ENCODE results near the gene C1orf141. TPM values are rescaled to one million over a fixed set of nuclear protein-coding genes. Genes with fewer than 3 reads are reported as not detected.

The C1orf141 gene
- total and polyA plus RNA-seq, 2 experiments from 2014 or later, result not detected

DNA sequence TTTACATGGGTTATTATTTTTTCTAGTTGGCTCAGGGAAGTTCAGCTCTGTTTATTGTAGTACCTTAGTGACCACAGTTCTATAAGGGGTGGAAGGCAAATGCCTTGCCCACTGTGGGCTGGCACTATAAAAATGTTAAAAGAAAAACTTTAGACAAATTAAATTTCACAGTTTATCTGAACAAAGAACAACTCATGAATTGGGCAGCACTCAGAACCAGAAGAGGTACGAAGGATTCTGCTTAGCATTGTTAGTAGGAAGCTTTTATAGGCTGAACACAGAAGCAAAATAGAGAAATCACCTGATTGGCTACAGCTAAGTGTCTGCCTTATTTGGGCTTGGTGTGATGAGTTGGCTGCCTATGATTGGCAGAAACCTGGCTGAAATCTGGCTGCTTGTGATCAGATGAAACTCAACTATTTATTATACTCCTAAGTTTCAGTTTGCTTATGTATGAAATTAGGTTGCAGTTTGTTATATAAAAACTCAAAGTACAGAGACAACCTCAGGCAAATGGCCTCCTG lies 45.0 kb downstream of the C1orf141 start:
- Histone ChIP-seq H3K4me1 (ENCODE audit: low read depth) (no peaks in the 10 kb centered on the region), H3K36me3 (no peaks in the 10 kb centered on the region), H3K27me3 (no peaks in the 10 kb centered on the region), H3K27ac (no peak overlapping the region), H3K9me3 (ENCODE audit: low read depth) (no peaks in the 10 kb centered on the region), H3K4me3 (no peak overlapping the region)
- no peak for DNase-seq (ENCODE audit: low read depth in 1 of 2, low spot score in 1 of 2)
- TF ChIP-seq, protein P1, sequence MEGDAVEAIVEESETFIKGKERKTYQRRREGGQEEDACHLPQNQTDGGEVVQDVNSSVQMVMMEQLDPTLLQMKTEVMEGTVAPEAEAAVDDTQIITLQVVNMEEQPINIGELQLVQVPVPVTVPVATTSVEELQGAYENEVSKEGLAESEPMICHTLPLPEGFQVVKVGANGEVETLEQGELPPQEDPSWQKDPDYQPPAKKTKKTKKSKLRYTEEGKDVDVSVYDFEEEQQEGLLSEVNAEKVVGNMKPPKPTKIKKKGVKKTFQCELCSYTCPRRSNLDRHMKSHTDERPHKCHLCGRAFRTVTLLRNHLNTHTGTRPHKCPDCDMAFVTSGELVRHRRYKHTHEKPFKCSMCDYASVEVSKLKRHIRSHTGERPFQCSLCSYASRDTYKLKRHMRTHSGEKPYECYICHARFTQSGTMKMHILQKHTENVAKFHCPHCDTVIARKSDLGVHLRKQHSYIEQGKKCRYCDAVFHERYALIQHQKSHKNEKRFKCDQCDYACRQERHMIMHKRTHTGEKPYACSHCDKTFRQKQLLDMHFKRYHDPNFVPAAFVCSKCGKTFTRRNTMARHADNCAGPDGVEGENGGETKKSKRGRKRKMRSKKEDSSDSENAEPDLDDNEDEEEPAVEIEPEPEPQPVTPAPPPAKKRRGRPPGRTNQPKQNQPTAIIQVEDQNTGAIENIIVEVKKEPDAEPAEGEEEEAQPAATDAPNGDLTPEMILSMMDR (IDR thresholded peaks at IDR 0.05; ENCODE audit: low read depth, low read length), result no peak

DNA sequence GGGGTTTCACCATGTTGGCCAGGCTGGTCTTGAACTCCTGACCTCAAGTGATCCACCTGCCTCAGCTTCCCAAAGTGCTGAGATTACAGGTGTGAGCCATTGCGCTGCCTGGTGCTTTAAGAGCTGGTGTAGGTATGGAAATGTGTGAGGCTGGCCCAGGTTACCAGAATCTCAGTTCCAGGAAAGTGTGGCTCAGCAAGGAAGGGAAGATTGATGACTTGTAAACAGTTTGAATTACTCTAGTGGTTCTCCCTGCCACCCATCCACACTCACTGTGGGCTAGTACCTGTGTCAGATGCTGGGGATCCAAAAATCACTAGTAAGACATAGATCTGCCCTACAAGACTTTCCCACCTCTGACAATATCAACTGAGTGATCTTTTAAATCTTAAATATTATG lies 46.3 kb downstream of the C1orf141 start:
- Histone ChIP-seq H3K27ac (no peak overlapping the region), H3K36me3 (no peaks in the 10 kb centered on the region), H3K4me1 (ENCODE audit: low read depth) (no peaks in the 10 kb centered on the region), H3K4me3 (no peak overlapping the region), H3K9me3 (ENCODE audit: low read depth) (no peaks in the 10 kb centered on the region), H3K27me3 (no peaks in the 10 kb centered on the region)
- no peak for DNase-seq (ENCODE audit: low read depth in 1 of 2, low spot score in 1 of 2)
- TF ChIP-seq, protein P1 (IDR thresholded peaks at IDR 0.05; ENCODE audit: low read depth, low read length), result no peak

- DNase-seq (ENCODE audit: low read depth in 1 of 2, low spot score in 1 of 2), result no peak
- no peaks in the 10 kb centered on the region for H3K9me3 ChIP-seq (ENCODE audit: low read depth)
- H3K4me3 ChIP-seq, result no peak overlapping the region
- no peak overlapping the region for H3K27ac ChIP-seq
- no peaks in the 10 kb centered on the region for H3K27me3 ChIP-seq
- no peaks in the 10 kb centered on the region for H3K36me3 ChIP-seq
- H3K4me1 ChIP-seq (ENCODE audit: low read depth), result no peaks in the 10 kb centered on the region
- TF ChIP-seq, protein P1 (IDR thresholded peaks at IDR 0.05; ENCODE audit: low read depth, low read length), result no peak
Observed at GRCh38 chr1:67085326-67085725, 49.4 kb downstream of the C1orf141 start.

GRCh38 chr1:67084765-67085318 lies 49.9 kb downstream of the C1orf141 start:
- Histone ChIP-seq H3K27ac (no peak overlapping the region), H3K4me3 (no peak overlapping the region), H3K9me3 (ENCODE audit: low read depth) (no peaks in the 10 kb centered on the region), H3K27me3 (no peaks in the 10 kb centered on the region), H3K36me3 (no peaks in the 10 kb centered on the region), H3K4me1 (ENCODE audit: low read depth) (no peaks in the 10 kb centered on the region)
- TF ChIP-seq, protein P1 (IDR thresholded peaks at IDR 0.05; ENCODE audit: low read depth, low read length), result no peak
- DNase-seq (ENCODE audit: low read depth in 1 of 2, low spot score in 1 of 2), result no peak

GRCh38 chr1:67078291-67078690 lies 56.5 kb downstream of the C1orf141 start:
- Histone ChIP-seq H3K9me3 (ENCODE audit: low read depth) (no peaks in the 10 kb centered on the region), H3K27me3 (no peaks in the 10 kb centered on the region), H3K4me3 (no peak overlapping the region), H3K36me3 (no peaks in the 10 kb centered on the region), H3K27ac (no peak overlapping the region), H3K4me1 (ENCODE audit: low read depth) (no peaks in the 10 kb centered on the region)
- DNase-seq (ENCODE audit: low read depth in 1 of 2, low spot score in 1 of 2), result no peak
- TF ChIP-seq, protein P1 (IDR thresholded peaks at IDR 0.05; ENCODE audit: low read depth, low read length), result no peak

All from cardiac muscle cell (in vitro differentiated cells and primary cell).